GM18861 (cell line): ENCODE data around the gene ST7.
A peak's percentile ranks its signal among the peaks of the same experiment; 100 is the strongest.
"Not testable (repeated sequence)": the region's sequence is repeated elsewhere in the genome, so short reads cannot be mapped to it uniquely, and the experiment has no call there.

Experiments
- ATAC-seq: cut with Tn5 transposase; IDR thresholded peaks from one replicate; pipeline ENCODE4 v1.9.1; 2021; ENCODE audit not compliant: unreplicated experiment

The ST7 gene

GRCh38 chr7:117088623-117089194 lies 135.4 kb downstream of the ST7 start:
- ATAC-seq: no peak

- ATAC-seq: no peak
These were observed 137.5 kb downstream of the ST7 start for GRCh38 chr7:117090791-117091190.

GRCh38 chr7:117091721-117092120 lies 138.4 kb downstream of the ST7 start:
- ATAC-seq: no peak

GRCh38 chr7:117092785-117093184 lies 139.5 kb downstream of the ST7 start:
- ATAC-seq: no peak

- ATAC-seq: no peak
These were observed 141.2 kb downstream of the ST7 start for GRCh38 chr7:117094457-117094856.

GRCh38 chr7:117095055-117095454 lies 141.8 kb downstream of the ST7 start:
- ATAC-seq: no peak

- no peak for ATAC-seq
These were observed 143.0 kb downstream of the ST7 start for GRCh38 chr7:117096330-117096729.

- ATAC-seq: no peak
These were observed 143.6 kb downstream of the ST7 start for GRCh38 chr7:117096942-117097341.

- no peak for ATAC-seq
These were observed 144.6 kb downstream of the ST7 start for GRCh38 chr7:117097860-117098259.

- ATAC-seq: no peak
These were observed 145.2 kb downstream of the ST7 start for GRCh38 chr7:117098457-117098856.

- ATAC-seq: no peak
These were observed 147.7 kb downstream of the ST7 start for GRCh38 chr7:117101026-117101425.

GRCh38 chr7:117110480-117111315 lies 157.4 kb downstream of the ST7 start:
- ATAC-seq: peak; percentile 92

GRCh38 chr7:117111535-117111934 lies 158.2 kb downstream of the ST7 start:
- no peak for ATAC-seq

- no peak for ATAC-seq
These were observed 159.3 kb downstream of the ST7 start for GRCh38 chr7:117112640-117113039.

- ATAC-seq: no peak
These were observed 160.6 kb downstream of the ST7 start for GRCh38 chr7:117113871-117114270.

GRCh38 chr7:117114272-117114671 lies 161.0 kb downstream of the ST7 start:
- no peak for ATAC-seq

GRCh38 chr7:117116211-117116610 lies 162.9 kb downstream of the ST7 start:
- ATAC-seq: no peak

- no peak for ATAC-seq
These were observed 163.9 kb downstream of the ST7 start for GRCh38 chr7:117117172-117117571.

GRCh38 chr7:117118579-117119180 lies 165.4 kb downstream of the ST7 start:
- no peak for ATAC-seq

- ATAC-seq: no peak
These were observed 166.1 kb downstream of the ST7 start for GRCh38 chr7:117119192-117119924.

GRCh38 chr7:117120321-117120720 lies 167.0 kb downstream of the ST7 start:
- not testable (repeated sequence) for ATAC-seq
